Small intestine (tissue), 7 donors: ENCODE measurements around the gene TGM4. TPM values are rescaled to one million over a fixed set of nuclear protein-coding genes. Genes with fewer than 3 reads are reported as not detected.
"Not testable (repeated sequence)": the region's sequence is repeated elsewhere in the genome, so short reads cannot be mapped to it uniquely, and the experiment has no call there.

ENCODE experiments used
- DNase-seq, 2 donors: peaks; one replicate each; pipeline versions ENCODE4 v3.0.0 to v3.0.0-alpha.2; 2013
- FAIRE-seq: peaks from 2 replicates; lab custom pipeline; 2012; peaks lifted over from hg19 to GRCh38; lab: Jason Lieb, UNC
- H3K27ac ChIP-seq, 3 donors: one replicate each; pipeline ENCODE4 v1.5.1; 2013; ENCODE audit warnings: low read length in 2 of 3, mild to moderate bottlenecking in 2 of 3, control low read depth in 1 of 3, inconsistent platforms in 1 of 3, low read depth in 1 of 3, moderate library complexity in 1 of 3
- H3K27me3 ChIP-seq, 3 donors: one replicate each; pipeline ENCODE4 v1.6.1; 2013; ENCODE audit warnings: low read length in 3 of 3, inconsistent platforms in 1 of 3; ENCODE audit not compliant: control insufficient read depth in 3 of 3, insufficient read depth in 3 of 3
- H3K36me3 ChIP-seq, 3 donors: one replicate each; pipeline ENCODE4 v1.6.1; 2013; ENCODE audit warnings: low read length in 3 of 3, inconsistent platforms in 1 of 3, low read depth in 1 of 3, mild to moderate bottlenecking in 1 of 3, moderate library complexity in 1 of 3; ENCODE audit not compliant: control insufficient read depth in 3 of 3, insufficient read depth in 2 of 3
- H3K4me1 ChIP-seq, 3 donors: one replicate each; pipeline ENCODE4 v1.6.1; 2013; ENCODE audit warnings: low read length in 2 of 3, inconsistent platforms in 1 of 3, low read depth in 1 of 3, mild to moderate bottlenecking in 1 of 3, moderate library complexity in 1 of 3; ENCODE audit not compliant: control insufficient read depth in 3 of 3, insufficient read depth in 2 of 3
- H3K4me3 ChIP-seq, 3 donors: one replicate each; pipeline ENCODE4 v1.5.1; 2013; ENCODE audit warnings: low read length in 3 of 3, control low read depth in 1 of 3, inconsistent platforms in 1 of 3, low read depth in 1 of 3, mild to moderate bottlenecking in 1 of 3, moderate library complexity in 1 of 3
- H3K9me3 ChIP-seq, 2 donors: one replicate each; pipeline ENCODE4 v1.6.1; 2013; ENCODE audit warnings: low read depth in 1 of 2, low read length in 1 of 2; ENCODE audit not compliant: control insufficient read depth in 2 of 2, insufficient read depth in 1 of 2
- WGBS, 3 donors: extraction: QIAGEN DNeasy Blood & Tissue Kit; methylation state at CpG; one replicate each; pipeline ENCODE4 v1.1.7; 2013; 5-methylcytosine and 5-hydroxymethylcytosine counted together
- polyA plus RNA-seq, 4 donors: library from polyadenylated mRNA; stranded (reverse) in 3 of 4; unstranded in 1 of 4; fragments of 200-250 nt in 3 of 4; fragments of 120-200 nt in 1 of 4; gene quantifications; one replicate each; pipeline versions ENCODE4 v1.2.1 to v1.2.3, GENCODE V29; 2013
- donor health status: healthy with polysubstance abuse.
- donor health status: control.
- donor health status: control.
- donor health status: Bipolar disorder and iron deficiency.
- donor health status: healthy.

The TGM4 gene
- polyA plus RNA-seq, 4 donors, result 0.04 TPM; not detected in 3

DNA sequence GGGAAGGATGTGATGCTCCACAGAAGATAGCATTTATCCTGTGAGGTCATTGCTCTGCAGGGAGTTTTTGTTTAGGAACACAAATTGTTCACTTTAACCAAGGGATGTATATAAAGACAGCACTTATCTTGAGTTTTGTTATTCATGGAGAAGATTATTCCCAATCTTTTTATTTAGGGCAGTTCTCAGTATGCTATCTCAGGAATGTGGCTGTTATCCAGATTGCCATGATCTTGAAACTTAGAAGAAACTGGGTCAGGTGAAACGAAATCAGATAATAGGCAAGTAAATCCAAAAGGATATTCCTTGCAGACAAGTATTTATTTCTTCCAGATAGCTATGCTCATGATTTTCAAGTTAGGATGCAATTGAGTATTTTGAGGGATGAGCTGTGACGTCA, 32.0 kb upstream of the TGM4 start:
- H3K9me3 ChIP-seq, result no peaks in the 10 kb centered on the region
- peaks cover 0 to 7% (median 2%) of the 10 kb centered on the region in 3 donors for H3K36me3 ChIP-seq
- FAIRE-seq, result no peak
- 83 to 94% (median 91%) methylated on average over 2 of the region's 2 CpGs for WGBS, 3 donors
- no peak overlapping the region for H3K4me3 ChIP-seq
- no peak overlapping the region for H3K27ac ChIP-seq
- no peak for DNase-seq
- H3K27me3 ChIP-seq, result no peaks in the 10 kb centered on the region
- H3K4me1 ChIP-seq, result no peaks in the 10 kb centered on the region

DNA sequence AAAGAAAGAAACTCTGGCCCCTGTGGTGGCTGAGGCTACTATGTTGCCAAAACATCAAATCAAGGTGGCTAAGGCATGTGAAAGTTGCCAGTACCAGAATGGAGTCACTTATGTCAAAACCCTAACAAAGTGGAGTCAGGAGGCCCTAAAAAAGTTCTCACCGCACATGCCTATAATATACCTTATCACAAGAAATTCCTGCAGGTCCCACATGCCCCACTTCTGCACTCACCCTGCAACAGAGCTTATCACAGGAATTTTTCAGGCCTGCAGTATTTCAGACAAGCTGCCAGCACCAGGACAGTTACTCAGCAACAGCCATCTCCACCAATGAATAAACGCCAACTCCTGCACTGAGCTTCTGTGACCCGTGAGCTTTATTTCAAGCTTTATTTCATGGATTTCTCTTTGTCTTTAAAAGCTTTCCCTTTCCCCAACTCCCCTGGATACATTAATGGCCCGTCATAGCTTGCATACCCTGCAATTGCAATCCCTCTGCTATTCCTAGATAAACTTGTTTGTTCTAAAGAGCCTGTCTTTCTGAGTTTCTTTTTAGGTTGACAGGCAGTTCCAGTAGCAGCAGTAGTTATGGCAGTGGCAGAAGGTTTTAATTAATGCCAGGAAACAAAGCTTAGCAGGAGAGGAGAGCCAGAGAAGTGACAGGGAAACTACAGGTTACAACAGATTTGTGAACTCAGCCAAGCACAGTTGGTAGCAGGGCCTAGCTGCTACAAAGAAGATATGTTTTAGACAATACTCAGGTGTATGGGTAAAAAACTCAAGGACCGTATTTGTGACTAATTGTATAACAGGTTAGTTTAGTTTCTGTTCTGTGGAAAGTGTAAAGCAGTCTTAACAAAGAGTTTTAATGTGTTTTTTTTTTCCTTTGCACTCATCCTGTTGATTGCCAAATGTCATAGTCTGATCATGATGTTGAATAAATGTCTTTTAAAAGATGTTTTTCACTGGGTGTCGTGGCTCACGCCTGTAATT, 28.6 kb upstream of the TGM4 start:
- no peaks in the 10 kb centered on the region for H3K27me3 ChIP-seq
- no peaks in the 10 kb centered on the region for H3K4me1 ChIP-seq
- 78 to 92% (median 91%) methylated on average over 7 of the region's 7 CpGs for WGBS, 3 donors
- no peaks in the 10 kb centered on the region for H3K9me3 ChIP-seq
- H3K27ac ChIP-seq, result no peak overlapping the region
- H3K4me3 ChIP-seq, result no peak overlapping the region
- DNase-seq (no peak), FAIRE-seq (no peak)
- peaks cover 0 to 3% (median 2%) of the 10 kb centered on the region in 3 donors for H3K36me3 ChIP-seq

DNA sequence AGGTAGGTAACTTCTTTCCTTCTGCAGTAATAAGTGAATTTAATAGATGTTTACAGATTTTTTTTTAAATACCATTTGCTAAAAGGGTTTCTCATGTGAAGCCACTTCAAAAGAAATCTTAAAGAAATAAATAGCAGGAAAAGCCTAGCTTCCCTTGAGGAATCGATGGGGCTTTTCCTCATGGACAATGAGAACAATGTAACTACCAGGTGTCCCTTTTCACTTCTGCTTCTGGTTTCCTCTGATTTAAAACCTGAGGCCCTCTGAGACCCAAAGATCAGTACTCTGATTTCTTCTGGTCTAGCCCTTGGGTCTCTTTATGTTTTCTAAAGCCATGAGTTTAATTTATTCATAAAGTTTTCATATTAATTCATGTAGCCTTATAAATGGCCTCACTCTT, 25.8 kb upstream of the TGM4 start:
- 42 to 97% (median 80%) methylated on average over 1 of the region's 1 CpG for WGBS, 3 donors
- Histone ChIP-seq H3K4me3 (no peak overlapping the region), H3K9me3 (no peaks in the 10 kb centered on the region), H3K4me1 (no peaks in the 10 kb centered on the region), H3K27me3 (no peaks in the 10 kb centered on the region), H3K36me3 (peaks cover 0 to 2% (median 0%) of the 10 kb centered on the region in 3 donors), H3K27ac (no peak overlapping the region)
- no peak for FAIRE-seq
- DNase-seq, result no peak

DNA sequence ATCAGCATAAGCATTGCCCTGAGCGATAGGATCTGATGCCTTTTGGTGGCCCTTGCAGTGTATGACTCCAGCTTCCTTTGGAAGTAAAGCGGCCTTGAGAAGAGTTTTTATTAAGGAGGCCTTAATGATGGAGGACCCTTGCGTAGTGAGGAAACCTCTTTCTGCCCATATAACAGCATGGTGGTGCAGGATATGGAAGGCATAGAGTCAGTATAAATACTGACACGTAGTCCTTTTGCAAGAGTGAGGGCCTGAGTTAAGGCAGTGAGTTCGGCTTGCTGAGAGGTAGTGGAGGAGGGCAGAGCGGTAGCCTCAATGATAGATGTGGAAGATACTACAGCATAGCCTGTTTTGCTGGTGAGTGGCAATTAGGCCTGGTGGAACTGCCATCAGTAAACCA, 17.7 kb upstream of the TGM4 start:
- H3K27ac ChIP-seq, H3K4me3 ChIP-seq, H3K27me3 ChIP-seq, H3K36me3 ChIP-seq, DNase-seq, H3K9me3 ChIP-seq, FAIRE-seq, H3K4me1 ChIP-seq: not testable (repeated sequence)
- 98 to 99% (median 98%) methylated on average over 6 of the region's 6 CpGs for WGBS, 3 donors

DNA sequence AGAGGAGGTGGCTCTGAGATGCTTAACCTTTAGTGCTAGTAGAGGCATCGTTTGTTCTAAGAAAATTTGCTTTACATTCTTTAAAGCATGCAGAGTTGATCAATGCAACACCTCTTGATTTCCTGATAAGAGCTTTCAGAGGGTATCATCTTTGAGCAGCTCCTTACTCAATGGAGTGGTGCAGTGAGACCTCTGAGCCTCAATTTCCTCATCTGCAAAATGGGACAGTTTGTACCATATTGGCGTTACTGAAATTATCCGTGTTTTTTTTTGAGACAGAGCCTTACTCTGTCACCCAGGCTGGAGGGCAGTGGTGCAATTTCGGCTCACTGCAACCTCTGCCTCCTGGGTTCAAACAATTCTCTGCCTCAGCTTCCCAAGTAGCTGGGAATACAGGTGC, 14.3 kb upstream of the TGM4 start:
- Histone ChIP-seq H3K9me3 (peaks cover 0 to 3% of the 10 kb centered on the region in 2 donors), H3K27me3 (no peaks in the 10 kb centered on the region), H3K36me3 (peaks cover 0 to 5% (median 0%) of the 10 kb centered on the region in 3 donors), H3K27ac (no peak overlapping the region), H3K4me1 (peaks cover 0 to 4% (median 0%) of the 10 kb centered on the region in 3 donors), H3K4me3 (no peak overlapping the region)
- FAIRE-seq (no peak), DNase-seq (no peak)
- 93 to 96% (median 95%) methylated on average over 4 of the region's 4 CpGs for WGBS, 3 donors

DNA sequence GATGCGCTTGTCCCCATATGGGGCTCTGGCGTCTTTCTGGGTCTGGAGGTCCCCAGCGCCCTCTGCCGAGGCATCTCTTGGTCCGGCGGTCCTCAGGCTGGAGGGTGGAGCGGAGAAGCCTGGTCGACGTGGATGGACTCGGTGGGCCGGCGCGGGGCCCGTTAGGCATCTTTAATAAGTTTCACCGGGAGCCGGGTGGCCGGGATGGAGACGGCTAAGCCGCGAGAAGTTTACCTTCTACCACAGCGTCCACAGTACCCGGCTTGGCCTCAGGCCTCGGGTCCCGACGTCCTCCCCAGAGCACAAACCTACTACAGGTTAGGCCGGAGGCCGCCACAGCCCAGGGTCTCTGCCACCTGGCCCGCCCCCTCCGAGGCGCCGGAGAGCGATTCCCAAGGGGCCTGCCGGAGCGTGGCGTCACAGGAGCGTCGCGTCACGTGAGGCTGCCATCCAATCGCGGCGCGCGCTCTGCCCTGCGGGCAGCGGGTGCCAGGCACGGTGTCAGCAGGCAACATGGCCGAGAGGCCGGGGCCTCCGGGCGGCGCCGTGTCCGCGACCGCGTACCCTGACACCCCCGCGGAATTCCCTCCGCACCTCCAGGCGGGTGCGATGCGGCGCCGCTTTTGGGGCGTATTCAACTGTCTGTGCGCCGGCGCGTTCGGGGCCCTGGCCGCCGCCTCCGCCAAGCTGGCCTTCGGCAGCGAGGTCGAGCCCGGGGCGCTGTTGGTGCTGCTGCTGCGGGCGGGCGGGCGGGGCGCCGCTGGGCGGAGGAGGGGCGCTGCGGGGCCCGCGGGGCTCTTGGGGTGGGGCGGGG, 12.8 kb upstream of the TGM4 start, which contains the start of gene TMEM42:
TSS of gene TMEM42 (plus strand) at position 501 of the 814 bp plus-strand sequence. CDS start at position 514, 13 bp downstream.
- Histone ChIP-seq H3K36me3 (peaks cover 0 to 11% (median 0%) of the 10 kb centered on the region in 3 donors), H3K4me1 (peaks cover 0 to 4% (median 0%) of the 10 kb centered on the region in 3 donors), H3K27ac (peak within 1 kb of the TSS; percentile 91 to 95 (median 91)), H3K27me3 (no peaks in the 10 kb centered on the region), H3K9me3 (no peaks in the 10 kb centered on the region), H3K4me3 (peak within 1 kb of the TSS; percentile 43 to 78 (median 64))
- FAIRE-seq (no peak), DNase-seq (peak; percentile 89 to 96)
- WGBS, 3 donors, result 1 to 2% (median 1%) methylated on average over 52 to 91 of the region's 91 CpGs

DNA sequence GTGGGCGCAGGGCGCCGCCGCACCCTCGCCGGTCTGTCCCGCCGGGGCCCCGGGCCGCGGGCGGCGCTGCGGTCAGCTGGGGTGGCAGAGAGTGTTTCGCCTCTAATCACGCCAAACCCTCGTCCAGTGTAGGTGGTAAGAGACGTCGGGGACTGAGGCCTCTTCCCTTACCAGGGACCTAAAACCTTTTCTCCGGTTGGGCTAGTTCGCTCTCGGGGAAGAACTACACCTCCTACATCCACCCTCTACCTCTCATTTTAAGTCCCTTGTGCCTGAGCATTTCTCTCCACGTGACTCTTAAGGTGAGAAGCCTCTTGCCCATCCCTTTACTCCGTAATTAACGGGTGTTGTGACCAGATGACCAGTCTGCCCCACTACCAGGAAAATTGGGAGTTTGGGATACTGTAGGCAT, 12.2 kb upstream of the TGM4 start:
- 0 to 1% (median 1%) methylated on average over 17 to 25 of the region's 25 CpGs for WGBS, 3 donors

More for the DNA sequence above, 12.2 kb upstream of the TGM4 start:
- DNase-seq (peak; percentile 37 to 70), FAIRE-seq (no peak)
- Histone ChIP-seq H3K27ac (peak overlapping the region; percentile 23 to 91 (median 49)), H3K4me1 (peaks cover 0 to 4% (median 0%) of the 10 kb centered on the region in 3 donors), H3K36me3 (peaks cover 0 to 16% (median 0%) of the 10 kb centered on the region in 3 donors), H3K9me3 (no peaks in the 10 kb centered on the region), H3K4me3 (peak overlapping the region; percentile 43 to 78 (median 59)), H3K27me3 (no peaks in the 10 kb centered on the region)
